ENCODE data around the gene SPEF1. TPM values are rescaled to one million over a fixed set of nuclear protein-coding genes. Genes with fewer than 3 reads are reported as not detected.

Gene SPEF1
- total and polyA plus RNA-seq, 2 of the 13 experiments (the other 11 are each of a cell fraction or from before 2014, with no cell fraction given): 0.11 to 0.27 TPM

DNA sequence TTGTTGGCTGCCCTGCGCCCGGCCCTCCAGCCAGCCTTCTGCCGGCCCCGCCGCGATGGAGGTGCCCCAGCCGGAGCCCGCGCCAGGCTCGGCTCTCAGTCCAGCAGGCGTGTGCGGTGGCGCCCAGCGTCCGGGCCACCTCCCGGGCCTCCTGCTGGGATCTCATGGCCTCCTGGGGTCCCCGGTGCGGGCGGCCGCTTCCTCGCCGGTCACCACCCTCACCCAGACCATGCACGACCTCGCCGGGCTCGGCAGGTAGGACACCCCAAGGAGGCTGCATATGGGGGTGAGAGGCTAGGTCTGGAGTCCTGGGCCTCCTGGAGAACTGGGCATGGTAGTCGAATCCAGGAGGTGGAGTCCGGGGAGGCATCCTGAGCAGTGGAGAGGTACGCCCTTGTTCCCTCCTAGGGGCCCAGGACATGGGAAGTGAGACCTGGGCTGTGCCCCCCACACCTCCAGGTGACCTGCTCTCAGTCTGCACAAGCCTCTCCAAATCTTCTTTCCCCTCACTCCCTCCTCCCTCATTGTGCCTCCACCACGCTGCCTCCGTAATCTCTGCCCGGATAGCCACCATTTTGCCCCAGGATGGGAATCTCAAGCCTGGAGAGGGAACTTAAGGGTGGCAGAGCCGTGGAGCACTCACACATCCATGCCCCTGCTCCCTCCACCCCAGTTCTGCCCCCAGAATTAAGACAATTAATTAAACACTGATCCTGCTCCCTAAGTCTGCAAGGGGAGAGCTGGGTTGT is 15.4 kb upstream of the SPEF1 start:
- Histone ChIP-seq H3K9ac (ENCODE audit: insufficient read depth, low read depth, low read length) (peak overlapping the region; percentile 77), H3K9me3 (ENCODE audit: low read length) (no peaks in the 10 kb centered on the region), H3K36me3 (replicated peaks in 1 of 2; ENCODE audit: control insufficient read depth in 1 of 2, insufficient read depth in 2 of 2, low read length in 2 of 2) (peaks cover 12 to 21% of the 10 kb centered on the region in 2 experiments), H3K27me3 (ENCODE audit: control insufficient read depth in 1 of 2, insufficient read depth in 2 of 2, low read length in 2 of 2) (no peaks in the 10 kb centered on the region; a peak in 1 of 5 replicates), H3K4me1 (ENCODE audit: insufficient read depth, low read length) (peaks cover 44% of the 10 kb centered on the region), H2AFZ (ENCODE audit: low read length) (peak overlapping the region; percentile 6), H4K20me1 (ENCODE audit: insufficient read depth, low read length) (no peaks in the 10 kb centered on the region), H3K4me3 (replicated peaks in 1 of 3; ENCODE audit: insufficient read depth in 1 of 3, low read depth in 2 of 3, low read length in 3 of 3) (peak overlapping the region; percentile 76 to 88 (median 85)), H3K79me2 (ENCODE audit: insufficient read depth, low read length) (peaks cover 20% of the 10 kb centered on the region), H3K27ac (ENCODE audit: extremely low read length, insufficient read depth, low read length) (peak overlapping the region; percentile 66), H3K4me2 (ENCODE audit: low read depth, low read length) (peak overlapping the region; percentile 95)
- ChIA-PET CTCF (ENCODE audit: low intra/inter-chr PET ratio, low total read pairs) (interaction anchor here (1.4 kb wide), 2 partner anchors 10 to 21 kb away, joined by 3 read pairs; no protein-coding TSS in a partner anchor), POLR2A (interaction anchor here (0.7 to 3.1 kb wide), 7 partner anchors 10 to 904 kb away, joined by 3 to 31 read pairs (median 5); partner anchors contain the start of genes ADISSP, AP5S1, CENPB and SPEF1)
- BruUV-seq (replicated peaks): no TSS peak
- FAIRE-seq: no peak
- in situ Hi-C loops (cut with HindIII; ENCODE audit: extremely low pct_ligation_motif_present, low pct_unique_long_range_greater_than_20kb) (no loop called here), intact Hi-C loops (cut with micrococcal nuclease; ENCODE audit: unreplicated experiment) (no loop called here)
- DNase-seq (ENCODE audit: low spot score): no peak
- peak; percentile 56 for ATAC-seq
- WGBS (ENCODE audit: low lambda C conversion rate): 1% methylated on average over 32 of the region's 33 CpGs
- TF ChIP-seq TAF1 (CRISPR knock-in tag; IDR thresholded peaks at IDR 0.05): peak; percentile 11; the same call in 1 of the 2 replicates
- 0 out of 2 replicates have a peak, but pooled peaks have one; percentile 52 for TF ChIP-seq MTERF4 (CRISPR knock-in tag; IDR thresholded peaks at IDR 0.05)
- no peak for TF ChIP-seq PREB (CRISPR knock-in tag; IDR thresholded peaks at IDR 0.05)
- no peak for TF ChIP-seq ZKSCAN5 (CRISPR knock-in tag; IDR thresholded peaks at IDR 0.05)
- no peak for TF ChIP-seq ZNF256 (CRISPR knock-in tag; conservative IDR thresholded peaks at IDR 0.05)
- TF ChIP-seq, protein P1, sequence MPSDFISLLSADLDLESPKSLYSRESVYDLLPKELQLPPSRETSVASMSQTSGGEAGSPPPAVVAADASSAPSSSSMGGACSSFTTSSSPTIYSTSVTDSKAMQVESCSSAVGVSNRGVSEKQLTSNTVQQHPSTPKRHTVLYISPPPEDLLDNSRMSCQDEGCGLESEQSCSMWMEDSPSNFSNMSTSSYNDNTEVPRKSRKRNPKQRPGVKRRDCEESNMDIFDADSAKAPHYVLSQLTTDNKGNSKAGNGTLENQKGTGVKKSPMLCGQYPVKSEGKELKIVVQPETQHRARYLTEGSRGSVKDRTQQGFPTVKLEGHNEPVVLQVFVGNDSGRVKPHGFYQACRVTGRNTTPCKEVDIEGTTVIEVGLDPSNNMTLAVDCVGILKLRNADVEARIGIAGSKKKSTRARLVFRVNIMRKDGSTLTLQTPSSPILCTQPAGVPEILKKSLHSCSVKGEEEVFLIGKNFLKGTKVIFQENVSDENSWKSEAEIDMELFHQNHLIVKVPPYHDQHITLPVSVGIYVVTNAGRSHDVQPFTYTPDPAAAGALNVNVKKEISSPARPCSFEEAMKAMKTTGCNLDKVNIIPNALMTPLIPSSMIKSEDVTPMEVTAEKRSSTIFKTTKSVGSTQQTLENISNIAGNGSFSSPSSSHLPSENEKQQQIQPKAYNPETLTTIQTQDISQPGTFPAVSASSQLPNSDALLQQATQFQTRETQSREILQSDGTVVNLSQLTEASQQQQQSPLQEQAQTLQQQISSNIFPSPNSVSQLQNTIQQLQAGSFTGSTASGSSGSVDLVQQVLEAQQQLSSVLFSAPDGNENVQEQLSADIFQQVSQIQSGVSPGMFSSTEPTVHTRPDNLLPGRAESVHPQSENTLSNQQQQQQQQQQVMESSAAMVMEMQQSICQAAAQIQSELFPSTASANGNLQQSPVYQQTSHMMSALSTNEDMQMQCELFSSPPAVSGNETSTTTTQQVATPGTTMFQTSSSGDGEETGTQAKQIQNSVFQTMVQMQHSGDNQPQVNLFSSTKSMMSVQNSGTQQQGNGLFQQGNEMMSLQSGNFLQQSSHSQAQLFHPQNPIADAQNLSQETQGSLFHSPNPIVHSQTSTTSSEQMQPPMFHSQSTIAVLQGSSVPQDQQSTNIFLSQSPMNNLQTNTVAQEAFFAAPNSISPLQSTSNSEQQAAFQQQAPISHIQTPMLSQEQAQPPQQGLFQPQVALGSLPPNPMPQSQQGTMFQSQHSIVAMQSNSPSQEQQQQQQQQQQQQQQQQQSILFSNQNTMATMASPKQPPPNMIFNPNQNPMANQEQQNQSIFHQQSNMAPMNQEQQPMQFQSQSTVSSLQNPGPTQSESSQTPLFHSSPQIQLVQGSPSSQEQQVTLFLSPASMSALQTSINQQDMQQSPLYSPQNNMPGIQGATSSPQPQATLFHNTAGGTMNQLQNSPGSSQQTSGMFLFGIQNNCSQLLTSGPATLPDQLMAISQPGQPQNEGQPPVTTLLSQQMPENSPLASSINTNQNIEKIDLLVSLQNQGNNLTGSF (CRISPR knock-in tag; IDR thresholded peaks at IDR 0.05): peak; percentile 66; the same call in 1 of the 2 replicates
- peak; percentile 58; the same call in 1 of the 2 replicates for TF ChIP-seq PITX1 (CRISPR knock-in tag; IDR thresholded peaks at IDR 0.05)
- TF ChIP-seq JUN (CRISPR knock-in tag; IDR thresholded peaks at IDR 0.05): 0 out of 2 replicates have a peak, but pooled peaks have one; percentile 15
- TF ChIP-seq MTA3 (CRISPR knock-in tag; IDR thresholded peaks at IDR 0.05): no peak
- TF ChIP-seq SP4 (CRISPR knock-in tag; IDR thresholded peaks at IDR 0.05): no peak
- TF ChIP-seq ZNF205 (CRISPR knock-in tag; IDR thresholded peaks at IDR 0.05): 0 out of 2 replicates have a peak, but pooled peaks have one; percentile 2
- 0 out of 2 replicates have a peak, but pooled peaks have one; percentile 28 for TF ChIP-seq ZNF556 (CRISPR knock-in tag; IDR thresholded peaks at IDR 0.05; ENCODE audit: borderline replicate concordance)
- TF ChIP-seq ZNF547 (CRISPR knock-in tag; IDR thresholded peaks at IDR 0.05): 0 out of 2 replicates have a peak, but pooled peaks have one; percentile 49
- TF ChIP-seq ZNF563 (CRISPR knock-in tag; IDR thresholded peaks at IDR 0.05): peak; percentile 76
- 0 out of 2 replicates have a peak, but pooled peaks have one; percentile 2 for TF ChIP-seq ZFY (CRISPR knock-in tag; IDR thresholded peaks at IDR 0.05)
- no peak for TF ChIP-seq MIXL1 (CRISPR knock-in tag; IDR thresholded peaks at IDR 0.05)
- TF ChIP-seq ZSCAN9 (CRISPR knock-in tag; IDR thresholded peaks at IDR 0.05; ENCODE audit: borderline replicate concordance): no peak
